ENCODE measurements around the gene ZW10.

DNA sequence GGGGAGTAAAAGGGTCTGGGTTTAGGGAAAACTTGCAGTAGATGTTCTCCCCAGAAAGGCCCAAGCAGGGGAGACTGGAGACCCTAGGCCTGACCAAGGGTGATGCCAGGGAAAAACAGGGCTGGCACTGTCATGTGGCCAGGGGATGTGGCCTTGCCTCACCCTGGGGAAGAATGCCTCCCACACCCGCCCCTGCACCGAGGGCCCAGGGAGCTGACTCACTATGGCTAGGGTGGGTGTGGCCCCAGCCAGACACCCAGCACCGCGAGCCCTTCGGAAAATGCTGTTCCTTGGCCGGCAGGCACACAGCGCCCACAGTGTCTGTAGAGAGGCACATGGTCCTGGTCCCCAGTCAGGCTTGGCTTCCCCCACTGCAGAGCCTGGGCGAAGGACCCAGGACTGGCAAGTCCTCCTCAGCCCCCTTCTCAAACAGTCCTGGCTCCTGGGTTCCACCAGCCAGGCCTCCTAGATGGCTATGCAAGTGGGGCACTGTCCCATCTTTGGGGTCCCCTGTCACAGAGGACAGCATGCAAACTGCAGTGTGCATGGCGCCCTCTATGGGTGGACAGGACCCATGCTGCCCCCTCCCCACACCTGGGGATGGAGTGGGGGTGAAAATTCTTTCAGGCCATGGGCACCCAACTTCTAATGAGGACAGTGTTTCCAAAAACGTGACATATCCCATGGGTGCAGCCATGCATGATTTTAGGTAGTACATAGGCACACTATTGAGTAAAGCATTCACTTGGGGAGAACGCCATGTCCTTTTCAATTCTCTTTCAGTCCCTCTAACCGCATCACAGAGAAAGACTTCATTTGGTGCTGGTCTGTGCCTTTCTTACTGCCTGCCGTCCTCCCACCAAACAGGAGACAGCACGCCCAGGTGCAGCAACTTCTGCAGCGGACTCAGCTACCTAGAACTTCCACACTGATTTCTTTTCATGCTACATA is 82.6 kb downstream of the ZW10 start:
- no peak for TF ChIP-seq POLR2AphosphoS5 (IDR thresholded peaks at IDR 0.05; ENCODE audit: low read depth)
- TF ChIP-seq, protein P1, sequence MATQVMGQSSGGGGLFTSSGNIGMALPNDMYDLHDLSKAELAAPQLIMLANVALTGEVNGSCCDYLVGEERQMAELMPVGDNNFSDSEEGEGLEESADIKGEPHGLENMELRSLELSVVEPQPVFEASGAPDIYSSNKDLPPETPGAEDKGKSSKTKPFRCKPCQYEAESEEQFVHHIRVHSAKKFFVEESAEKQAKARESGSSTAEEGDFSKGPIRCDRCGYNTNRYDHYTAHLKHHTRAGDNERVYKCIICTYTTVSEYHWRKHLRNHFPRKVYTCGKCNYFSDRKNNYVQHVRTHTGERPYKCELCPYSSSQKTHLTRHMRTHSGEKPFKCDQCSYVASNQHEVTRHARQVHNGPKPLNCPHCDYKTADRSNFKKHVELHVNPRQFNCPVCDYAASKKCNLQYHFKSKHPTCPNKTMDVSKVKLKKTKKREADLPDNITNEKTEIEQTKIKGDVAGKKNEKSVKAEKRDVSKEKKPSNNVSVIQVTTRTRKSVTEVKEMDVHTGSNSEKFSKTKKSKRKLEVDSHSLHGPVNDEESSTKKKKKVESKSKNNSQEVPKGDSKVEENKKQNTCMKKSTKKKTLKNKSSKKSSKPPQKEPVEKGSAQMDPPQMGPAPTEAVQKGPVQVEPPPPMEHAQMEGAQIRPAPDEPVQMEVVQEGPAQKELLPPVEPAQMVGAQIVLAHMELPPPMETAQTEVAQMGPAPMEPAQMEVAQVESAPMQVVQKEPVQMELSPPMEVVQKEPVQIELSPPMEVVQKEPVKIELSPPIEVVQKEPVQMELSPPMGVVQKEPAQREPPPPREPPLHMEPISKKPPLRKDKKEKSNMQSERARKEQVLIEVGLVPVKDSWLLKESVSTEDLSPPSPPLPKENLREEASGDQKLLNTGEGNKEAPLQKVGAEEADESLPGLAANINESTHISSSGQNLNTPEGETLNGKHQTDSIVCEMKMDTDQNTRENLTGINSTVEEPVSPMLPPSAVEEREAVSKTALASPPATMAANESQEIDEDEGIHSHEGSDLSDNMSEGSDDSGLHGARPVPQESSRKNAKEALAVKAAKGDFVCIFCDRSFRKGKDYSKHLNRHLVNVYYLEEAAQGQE (IDR thresholded peaks at IDR 0.05; ENCODE audit: unreplicated experiment), result no peak
